GM21423 (cell line): Measurements from ENCODE around the gene MAP4K2.

Experiments used
- ATAC-seq: cut with Tn5 transposase; IDR thresholded peaks from one replicate; pipeline ENCODE4 v1.9.1; 2021; ENCODE audit warnings: mild to moderate bottlenecking, moderate library complexity; ENCODE audit not compliant: unreplicated experiment

The MAP4K2 gene

GRCh38 chr11:64793271-64794160 lies 9.5 kb downstream of the MAP4K2 start:
- no peak for ATAC-seq

- ATAC-seq = no peak
Measured at GRCh38 chr11:64792482-64792881, 10.5 kb downstream of the MAP4K2 start.

- no peak for ATAC-seq
Measured at GRCh38 chr11:64791781-64792291, 11.2 kb downstream of the MAP4K2 start.

GRCh38 chr11:64790205-64791095 lies 12.6 kb downstream of the MAP4K2 start:
- no peak for ATAC-seq

- no peak for ATAC-seq
Measured at GRCh38 chr11:64789331-64790204, 13.4 kb downstream of the MAP4K2 start.

GRCh38 chr11:64788321-64789215 lies 14.4 kb downstream of the MAP4K2 start:
- ATAC-seq = no peak

GRCh38 chr11:64787526-64788320 lies 15.3 kb downstream of the MAP4K2 start:
- ATAC-seq = no peak

GRCh38 chr11:64786308-64786707 lies 16.7 kb downstream of the MAP4K2 start:
- ATAC-seq = no peak

GRCh38 chr11:64784813-64785581 lies 18.0 kb downstream of the MAP4K2 start:
- no peak for ATAC-seq

GRCh38 chr11:64778473-64779298 lies 24.3 kb downstream of the MAP4K2 start, which contains the start of gene SF1:
SF1 (minus strand) TSS chr11:64778542; CDS start chr11:64778392, 150 bp downstream.
- ATAC-seq = peak; percentile 75

GRCh38 chr11:64778223-64778472 lies 24.9 kb downstream of the MAP4K2 start:
- ATAC-seq = no peak

- ATAC-seq = peak; percentile 15
Measured at GRCh38 chr11:64777449-64778222, 25.4 kb downstream of the MAP4K2 start.

GRCh38 chr11:64776875-64777274 lies 26.1 kb downstream of the MAP4K2 start:
- no peak for ATAC-seq

GRCh38 chr11:64776425-64776824 lies 26.6 kb downstream of the MAP4K2 start:
- ATAC-seq = no peak

GRCh38 chr11:64774144-64774543 lies 28.9 kb downstream of the MAP4K2 start:
- no peak for ATAC-seq

- no peak for ATAC-seq
Measured at GRCh38 chr11:64772303-64773018, 30.6 kb downstream of the MAP4K2 start.
